Measurements from ENCODE around the gene CDKN2AIP.
"Not testable (repeated sequence)": the region's sequence is repeated elsewhere in the genome, so short reads cannot be mapped to it uniquely, and the experiment has no call there.

CDKN2AIP gene

DNA sequence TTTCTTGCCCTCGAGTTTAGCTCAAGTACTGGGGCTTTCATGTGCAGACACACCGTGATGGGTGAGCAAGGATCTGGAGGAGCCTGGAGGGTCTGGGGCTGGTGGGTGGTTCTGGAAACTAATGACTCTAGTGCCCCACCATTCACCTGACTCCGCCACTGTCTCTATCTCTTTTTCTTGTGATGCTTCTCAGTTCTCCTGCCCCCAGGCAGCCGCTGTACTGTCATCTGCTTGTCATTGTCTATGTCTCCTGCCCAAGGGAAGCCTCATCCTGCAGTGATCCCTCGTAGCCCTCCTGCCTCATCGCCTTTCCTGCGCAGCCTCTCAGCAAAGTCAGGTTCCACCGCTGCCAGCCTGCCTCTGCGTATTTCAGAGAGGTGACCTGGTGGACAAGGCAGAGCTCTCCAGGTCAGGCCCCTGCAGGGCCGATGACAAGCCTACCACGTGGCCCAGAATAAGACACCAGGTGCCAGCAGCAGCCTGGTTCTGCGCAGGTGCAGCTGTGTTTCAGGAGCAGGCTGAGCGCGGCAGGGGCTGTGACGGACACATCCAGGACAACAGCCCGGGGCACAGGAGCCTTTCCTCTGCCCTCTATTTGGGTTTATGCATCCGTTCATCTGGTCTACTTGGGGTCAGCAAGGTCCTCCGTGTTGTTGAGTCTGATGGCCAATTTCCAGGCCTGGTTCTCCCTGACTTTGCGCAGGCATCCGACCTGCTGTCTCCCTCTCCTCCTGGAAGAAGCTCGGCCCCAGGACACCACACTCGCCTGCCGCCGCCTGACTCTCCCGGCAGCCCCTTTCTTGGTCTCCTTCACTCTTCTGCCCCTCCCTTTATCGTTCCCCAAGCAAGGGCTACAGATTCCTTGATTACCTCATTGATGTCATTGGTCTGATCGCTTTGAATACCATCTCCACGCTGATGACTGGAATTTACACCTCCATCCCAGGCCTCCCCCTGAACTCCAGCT, 30.9 kb upstream of the CDKN2AIP start:
- no peak for DNase-seq

DNA sequence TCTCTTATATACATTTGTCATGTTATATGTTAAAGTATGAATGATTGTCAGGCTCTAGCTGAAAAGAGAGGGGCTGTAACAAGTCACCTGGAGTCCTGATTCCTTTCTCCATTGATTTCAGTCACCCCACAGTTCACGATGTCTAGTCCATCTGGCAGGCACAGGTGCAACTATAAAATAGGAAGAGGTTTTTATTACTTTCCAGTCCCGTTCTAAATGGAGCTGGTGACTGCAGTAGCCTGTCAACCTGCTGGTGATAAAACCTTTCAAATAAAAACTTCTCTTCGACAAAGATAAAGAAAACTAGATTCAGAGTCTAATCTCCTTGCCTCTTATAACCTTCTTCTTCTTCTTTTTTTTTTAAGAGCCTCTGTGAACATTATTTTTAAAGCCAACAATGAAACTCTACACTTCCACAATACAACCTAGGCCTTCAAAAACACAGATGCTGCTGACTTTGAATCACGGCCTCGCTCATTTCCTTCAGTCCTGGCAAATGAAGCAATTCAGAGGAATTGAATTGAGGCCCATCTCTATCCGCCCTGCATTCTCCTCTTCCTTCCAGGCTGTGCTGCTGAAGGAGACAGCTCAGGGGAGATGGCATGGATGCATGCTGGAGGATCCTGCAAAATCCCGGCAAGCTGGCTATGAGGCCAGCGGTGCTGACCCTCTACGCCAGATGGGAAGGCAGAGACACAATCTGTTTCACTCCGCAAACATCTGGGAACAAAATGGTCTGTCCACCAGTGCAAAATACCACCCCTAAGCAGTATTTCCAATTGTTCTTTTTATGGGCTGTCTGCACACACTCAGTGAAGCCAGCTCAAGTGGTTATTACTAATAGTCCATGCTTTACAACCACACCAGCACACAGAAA, 27.3 kb upstream of the CDKN2AIP start:
- DNase-seq: no peak

DNA sequence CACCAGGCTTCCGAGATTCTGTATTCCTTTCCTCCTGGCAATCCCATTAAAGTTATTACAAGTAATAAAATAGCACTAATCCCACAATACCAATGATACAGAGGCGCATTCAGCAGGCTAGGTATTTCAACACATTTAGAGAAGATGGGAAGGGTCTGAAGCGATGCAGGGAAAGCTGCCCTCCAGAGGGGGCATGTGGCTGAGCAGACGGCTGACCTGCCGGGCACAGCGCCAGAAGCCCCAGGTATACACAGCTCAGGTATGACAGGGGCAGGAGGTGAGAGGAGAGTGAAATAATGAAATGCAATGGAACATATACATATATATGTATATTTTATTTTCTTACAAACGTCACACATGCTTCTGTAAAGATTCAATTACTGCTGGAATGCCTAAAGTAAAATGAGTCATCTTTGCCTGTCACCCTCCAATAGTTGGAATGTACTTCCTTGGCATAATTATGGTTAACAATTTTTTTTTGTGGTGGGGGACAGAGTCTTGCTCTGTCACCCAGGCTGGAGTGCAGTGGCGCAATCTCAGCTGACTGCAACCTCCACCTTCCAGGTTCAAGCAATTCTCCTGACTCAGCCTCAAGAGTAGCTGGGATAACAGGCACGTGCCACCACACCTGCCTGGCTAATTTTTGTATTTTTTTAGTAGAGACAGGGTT, 21.3 kb upstream of the CDKN2AIP start:
- DNase-seq: no peak

DNA sequence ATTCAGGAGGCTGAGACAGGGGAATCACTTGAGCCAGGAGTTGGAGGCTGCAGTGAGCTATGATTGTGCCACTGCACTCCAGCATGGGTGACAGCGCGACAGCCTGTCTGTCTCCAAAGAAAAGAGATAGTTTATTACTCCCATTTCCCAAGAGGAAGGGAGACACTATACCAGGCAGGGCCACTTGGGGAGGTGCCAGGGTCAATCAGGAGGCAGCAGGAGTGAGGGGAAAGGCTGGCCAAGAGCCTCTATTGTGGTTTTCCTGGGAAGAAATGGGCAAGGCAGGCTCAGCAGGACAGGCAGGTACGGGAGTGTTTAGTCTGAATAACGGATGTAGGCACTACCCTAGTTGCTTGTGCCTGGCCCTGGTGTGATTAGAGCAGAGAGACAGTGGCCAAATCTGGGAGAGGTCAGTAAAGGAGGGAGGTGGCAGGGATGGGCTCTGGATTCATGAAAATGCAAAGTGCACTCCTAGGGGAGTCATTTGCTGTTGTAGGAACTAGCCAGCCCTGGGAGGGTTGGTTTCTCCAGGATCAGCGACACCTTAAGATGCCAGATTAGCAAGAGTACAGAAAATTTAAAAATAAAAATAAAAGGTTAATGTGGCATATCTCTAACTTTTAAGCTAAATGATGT, 20.2 kb upstream of the CDKN2AIP start:
- no peak for DNase-seq

DNA sequence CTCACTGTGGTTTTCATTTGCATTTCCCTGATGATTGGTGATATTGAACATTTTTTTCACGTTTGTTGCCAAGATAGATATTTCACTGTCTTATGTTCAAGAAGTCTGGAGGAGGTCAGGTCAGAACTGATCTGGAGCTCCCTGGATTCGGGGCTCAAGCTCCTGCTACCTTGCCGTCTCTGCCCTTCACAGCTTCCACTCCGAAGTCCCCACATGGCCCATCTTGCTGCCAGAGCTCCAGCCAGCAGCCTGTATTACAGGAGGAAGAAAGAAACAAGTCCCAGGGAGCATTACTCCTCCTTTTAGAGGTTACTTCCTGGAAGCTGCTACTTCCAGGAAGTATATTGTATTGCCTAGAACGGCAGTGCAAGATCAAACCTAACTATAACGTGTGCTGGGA, 17.9 kb upstream of the CDKN2AIP start:
- no peak for DNase-seq

DNA sequence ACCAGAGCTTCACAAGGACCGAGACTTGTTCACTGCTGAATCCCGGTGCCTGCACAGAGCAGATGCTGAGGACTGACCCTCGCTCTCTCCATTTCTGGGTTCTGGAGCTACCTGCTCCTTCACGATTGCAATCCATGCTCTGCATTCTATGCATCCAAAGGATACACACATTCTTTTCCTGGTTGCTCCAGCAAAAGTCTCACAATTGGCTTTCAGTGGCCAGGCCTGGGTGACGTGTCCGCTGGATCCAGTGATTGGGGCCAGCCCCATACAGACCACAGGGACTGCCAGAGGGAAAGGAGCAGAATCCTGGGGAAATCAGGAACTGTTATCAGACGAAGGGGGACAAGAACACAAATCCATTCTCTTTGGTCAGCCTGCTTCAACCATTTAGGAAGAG, 14.9 kb upstream of the CDKN2AIP start:
- no peak for DNase-seq

DNA sequence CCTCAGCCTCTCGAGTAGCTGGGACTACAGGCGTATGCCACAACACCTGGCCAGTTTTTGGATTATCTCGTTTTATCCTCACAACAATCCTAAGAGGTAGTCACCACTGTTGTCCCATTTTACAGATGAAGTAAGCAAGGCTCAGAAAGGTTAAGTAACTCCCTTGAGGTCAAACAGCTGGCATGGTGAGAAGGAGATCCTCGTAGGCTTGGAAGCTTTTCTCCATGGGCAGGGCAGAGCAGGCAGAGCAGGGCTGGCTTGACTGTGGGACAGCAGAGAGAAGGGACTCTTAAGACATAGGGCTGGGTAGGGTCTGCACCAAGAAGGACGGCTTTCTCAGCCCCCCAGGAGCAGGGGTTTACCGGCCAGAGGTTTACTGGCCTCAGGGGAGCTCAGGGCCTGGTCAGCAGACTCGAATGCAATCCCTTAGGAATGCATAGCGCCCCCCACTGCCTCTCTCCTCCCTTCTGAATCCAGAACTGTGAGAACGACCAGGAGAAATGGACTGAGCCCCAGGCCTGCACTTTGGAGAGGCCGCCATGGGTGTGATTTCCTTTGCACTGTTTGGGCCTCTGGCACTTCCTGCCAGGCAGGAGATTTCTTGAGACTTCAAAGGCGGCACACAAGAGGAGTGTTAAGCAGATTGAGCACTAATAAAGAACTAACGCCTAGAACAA, 14.0 kb upstream of the CDKN2AIP start:
- DNase-seq: peak in 1 of 2 experiments; percentile 13

DNA sequence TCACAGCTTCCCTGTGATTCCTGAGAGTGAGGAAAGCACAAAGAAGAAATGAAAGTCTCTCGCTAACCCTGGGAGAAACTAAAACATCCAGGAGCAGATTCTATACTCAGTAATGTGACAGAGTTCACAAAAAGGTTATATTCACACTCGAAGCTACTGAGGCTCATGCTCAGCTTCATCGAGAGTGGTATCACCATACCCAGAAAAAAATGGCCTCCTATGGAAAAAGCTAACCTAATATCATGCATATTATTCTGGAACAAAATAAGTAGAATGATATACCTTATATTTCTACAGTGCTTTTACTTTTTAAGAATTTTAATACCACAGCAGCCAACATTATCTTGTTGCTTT, 13.5 kb upstream of the CDKN2AIP start:
- DNase-seq: no peak

DNA sequence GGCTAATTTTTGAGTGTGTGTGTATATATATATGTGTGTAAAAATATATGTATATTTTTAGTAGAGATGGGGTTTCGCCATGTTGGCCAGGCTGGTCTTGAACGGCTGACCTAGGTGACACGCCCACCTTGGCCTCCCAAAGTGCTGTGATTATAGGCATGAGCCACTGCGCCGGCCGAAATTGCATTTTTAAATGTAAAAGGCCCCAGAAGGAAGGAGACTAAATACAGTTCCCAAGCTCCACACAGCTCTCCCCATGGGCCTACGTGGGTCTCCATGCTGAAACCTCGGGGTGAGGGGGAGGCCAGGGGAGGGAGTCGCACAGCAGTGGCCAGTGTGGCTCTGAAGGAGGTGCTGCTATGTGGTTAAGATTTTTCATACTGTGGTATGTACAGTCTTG, 12.8 kb upstream of the CDKN2AIP start:
- no peak for DNase-seq

DNA sequence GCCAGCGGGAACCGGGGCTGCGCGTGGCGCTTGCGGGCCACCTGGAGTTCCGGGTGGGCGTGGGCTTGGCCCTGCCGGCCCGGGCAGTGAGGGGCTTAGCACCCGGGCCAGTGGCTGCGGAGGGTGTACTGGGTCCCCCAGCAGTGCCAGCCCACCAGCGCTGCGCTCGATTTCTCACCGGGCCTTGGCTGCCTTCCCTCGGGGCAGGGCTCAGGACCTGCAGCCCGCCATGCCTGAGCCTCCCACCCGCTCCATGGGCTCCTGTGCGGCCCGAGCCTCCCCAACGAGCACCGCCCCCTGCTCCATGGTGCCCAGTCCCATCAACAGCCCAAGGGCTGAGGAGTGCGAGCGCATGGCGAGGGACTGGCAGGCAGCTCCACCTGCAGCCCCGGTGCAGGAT, 11.3 kb upstream of the CDKN2AIP start:
- not testable (repeated sequence) for DNase-seq

DNA sequence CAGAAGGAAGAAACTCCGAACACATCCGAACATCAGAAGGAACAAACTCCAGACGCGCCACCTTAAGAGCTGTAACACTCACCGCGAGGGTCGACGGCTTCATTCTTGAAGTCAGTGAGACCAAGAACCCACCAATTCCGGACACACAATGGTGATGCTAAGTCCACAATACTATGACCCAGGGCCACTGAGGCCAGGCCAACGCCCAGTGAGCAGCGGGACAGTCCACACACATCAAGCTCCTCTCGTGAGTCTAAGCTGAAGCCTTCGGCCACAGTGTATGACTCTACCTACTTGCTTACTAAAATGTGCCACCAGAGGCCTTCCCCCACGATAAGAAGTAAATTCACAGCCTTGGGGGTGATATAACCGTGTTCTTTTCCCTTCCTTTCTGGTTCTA, 10.2 kb upstream of the CDKN2AIP start:
- DNase-seq: no peak

DNA sequence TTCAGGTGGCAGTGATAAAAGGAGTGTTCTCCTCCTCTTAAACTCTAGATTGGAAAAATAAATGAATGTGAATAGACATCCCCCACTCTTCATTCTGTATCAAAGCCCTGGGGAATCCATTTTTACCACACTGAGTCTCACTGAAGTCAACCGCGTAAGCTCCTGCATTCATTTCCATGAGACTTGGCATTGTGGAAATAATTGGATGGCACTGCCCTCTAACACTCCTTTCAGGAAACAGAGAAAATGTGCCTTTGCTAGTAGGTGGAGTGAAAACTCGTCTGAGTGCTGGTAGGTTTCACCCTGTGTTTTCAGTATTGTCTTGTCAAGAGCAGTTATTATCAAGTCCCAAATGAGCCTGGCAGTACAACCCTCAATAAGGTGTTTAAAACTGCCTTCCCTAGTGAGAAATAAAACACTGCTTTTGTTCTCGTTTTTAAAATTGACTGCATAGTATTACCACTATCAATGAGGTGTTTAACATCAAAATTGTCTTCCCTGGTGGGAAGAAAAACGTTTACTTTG, 9.7 kb upstream of the CDKN2AIP start:
- no peak for DNase-seq

DNA sequence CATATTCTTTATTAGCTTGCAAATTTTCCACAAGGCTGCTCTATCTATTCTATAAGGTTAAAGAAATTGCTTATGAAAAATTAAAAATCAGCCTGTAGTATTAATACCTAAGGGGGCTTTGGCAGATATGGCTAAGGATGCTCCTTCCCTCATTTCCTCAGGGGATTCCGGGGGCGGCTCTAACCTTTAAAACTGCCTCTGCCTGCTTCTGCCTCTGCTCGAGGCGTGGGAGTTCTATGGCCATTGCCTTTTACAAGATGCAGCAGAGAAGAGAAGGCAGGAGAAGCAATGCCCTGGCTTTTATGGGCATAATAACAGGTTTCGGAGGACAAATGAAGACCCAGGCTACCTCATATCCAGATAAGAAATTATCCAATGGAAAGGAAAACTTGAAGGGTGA, 8.6 kb upstream of the CDKN2AIP start:
- DNase-seq: no peak

DNA sequence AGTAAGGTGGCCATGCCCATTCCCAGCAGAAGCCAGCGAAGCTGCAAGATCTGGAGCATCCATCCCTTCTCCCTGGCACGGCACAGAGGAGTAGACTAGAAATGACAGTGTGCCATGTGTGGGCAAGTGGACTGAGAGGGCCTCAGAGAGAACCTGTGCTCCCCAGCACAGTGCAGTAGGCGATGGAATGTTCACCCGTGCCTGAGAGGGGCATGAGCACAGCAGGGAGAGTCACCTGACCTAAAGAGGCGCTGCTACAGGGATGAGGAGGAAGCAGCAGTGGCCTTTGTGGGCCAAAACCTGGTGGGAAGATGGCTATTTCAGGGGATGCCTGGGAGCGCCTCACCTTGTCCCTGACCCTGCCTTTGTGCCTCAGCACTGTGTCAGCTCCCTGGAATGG, 8.0 kb upstream of the CDKN2AIP start:
- DNase-seq: no peak

DNA sequence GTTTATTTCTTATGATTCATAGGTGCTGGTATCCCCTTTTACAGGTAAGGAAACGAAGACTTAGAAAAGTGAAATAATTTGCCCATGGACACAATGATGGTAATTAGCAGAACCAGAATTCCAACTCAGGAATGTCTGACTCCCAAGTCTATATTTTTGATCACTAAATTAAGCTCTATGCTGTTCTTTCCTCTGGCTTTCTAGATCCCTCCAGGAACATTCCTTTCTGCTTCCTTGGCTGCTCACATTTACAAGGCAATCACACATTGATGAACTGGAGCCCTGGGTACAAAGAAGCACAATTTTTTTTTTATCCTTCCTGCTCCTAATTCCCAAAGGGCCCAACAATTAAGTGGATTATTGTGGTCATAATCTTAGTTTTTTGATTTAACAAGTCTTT, 7.0 kb upstream of the CDKN2AIP start:
- no peak for DNase-seq

DNA sequence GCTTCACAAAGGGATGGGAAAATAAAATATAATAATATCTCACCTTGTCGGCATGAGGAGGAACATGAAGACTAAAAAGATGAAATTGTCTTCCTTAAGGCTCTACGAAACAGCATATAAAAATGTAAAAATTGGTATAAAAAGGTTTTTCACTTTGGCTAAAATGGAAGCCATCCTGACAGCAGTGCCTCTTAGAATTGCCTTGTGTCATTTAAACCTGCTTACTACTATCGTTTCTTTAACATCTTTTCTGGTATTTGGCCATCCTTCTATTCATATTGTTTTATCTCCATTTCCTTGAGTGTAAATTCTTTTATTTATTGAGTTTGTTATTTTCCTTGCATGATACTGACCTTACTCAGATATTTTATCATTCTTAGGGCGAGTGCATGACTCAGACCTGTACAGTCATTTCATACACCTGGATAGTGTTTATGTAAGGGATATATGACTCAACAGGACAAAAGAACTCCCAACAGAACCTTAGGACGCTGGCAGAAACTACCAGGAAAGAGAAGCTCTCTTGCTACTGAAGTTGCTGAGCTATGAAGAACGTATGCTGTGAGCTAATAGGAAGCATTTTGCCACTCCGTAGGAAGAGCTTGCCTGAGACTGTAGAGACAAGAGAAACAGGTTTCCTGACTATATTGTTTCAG, 5.8 kb upstream of the CDKN2AIP start:
- DNase-seq: no peak

DNA sequence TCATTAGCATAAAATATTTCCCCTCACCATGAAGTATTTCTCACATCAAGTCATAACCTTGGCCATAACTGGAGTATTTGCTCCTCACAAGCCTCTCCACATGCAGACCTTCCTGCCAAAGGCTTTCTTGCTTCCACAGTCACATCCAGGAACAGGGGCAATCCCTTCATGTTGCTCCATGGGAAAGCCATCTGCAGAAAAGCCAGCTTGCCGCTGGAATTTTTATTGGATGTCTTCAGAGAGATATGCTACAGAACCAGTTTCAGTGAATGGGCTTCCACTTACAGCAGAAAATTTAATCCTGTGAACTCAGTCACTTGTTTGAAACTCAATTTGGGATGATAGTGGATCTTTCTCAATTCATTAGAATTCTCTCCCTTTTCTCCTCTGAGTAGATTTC, 3.2 kb upstream of the CDKN2AIP start:
- no peak for DNase-seq

DNA sequence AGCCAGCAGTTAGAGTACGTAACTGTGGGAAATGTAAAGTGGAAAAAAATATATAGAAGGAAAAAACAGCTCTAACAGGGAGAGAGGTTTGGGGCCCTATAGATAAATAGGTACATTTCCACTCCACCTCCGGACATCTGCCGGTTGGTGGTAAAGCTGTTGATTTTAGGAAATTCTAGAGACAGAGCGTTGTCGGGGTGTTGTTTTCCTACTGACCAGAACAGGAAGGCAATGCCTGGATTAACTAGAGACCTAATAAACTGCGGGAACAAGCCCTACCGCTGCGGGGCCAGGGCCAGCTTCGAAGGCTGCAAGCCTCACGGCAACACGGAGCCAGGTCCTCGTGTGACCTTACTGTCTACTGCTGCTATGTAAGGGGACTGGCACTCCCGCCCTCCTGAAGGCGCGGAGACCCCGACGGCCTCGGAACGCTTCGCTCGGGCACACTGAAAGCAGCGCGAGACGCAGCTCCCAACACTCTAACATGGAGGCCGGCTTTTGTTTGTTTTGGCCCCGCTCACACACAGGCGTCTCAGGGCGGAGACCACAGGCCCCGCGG, 702 bp upstream of the CDKN2AIP start:
- DNase-seq: peak; percentile 25 to 36

DNA sequence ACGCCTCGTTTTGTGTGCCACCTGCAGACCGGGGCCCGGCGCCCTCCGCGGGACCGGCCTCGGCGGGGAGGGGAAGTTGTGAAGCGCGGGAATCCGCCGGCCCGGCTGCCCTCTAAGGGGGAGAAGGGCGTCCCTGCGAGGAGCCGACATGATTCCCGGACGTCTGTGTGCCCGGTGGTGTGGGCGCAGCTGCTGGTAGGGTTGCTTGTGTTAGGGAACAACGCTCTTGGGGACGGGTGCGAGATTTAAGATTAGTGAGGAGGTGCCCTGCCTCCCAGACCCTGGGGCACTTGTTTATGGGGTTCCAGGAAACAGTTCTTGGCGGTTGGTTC, 627 bp downstream of the CDKN2AIP start:
- DNase-seq: no peak

DNA sequence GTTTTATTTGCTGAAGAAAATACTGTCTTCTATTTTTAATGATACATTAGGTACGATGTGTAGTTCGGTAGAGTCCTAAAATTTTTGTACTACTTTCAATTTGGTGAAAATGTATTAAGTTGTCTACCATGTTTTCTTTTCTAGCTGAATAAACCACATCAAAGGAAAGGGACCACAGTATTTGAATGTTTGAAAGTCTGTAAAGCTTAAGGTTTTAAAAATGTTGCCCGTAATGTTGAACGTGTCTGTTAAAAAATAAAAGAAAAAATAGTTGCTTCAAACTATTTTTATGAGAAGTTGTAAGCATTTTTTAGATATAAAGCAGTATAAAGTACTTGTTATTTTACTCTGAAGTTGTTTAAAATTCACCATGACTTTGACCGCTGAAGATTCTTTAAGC, 3.2 kb downstream of the CDKN2AIP start:
- no peak for DNase-seq

DNA sequence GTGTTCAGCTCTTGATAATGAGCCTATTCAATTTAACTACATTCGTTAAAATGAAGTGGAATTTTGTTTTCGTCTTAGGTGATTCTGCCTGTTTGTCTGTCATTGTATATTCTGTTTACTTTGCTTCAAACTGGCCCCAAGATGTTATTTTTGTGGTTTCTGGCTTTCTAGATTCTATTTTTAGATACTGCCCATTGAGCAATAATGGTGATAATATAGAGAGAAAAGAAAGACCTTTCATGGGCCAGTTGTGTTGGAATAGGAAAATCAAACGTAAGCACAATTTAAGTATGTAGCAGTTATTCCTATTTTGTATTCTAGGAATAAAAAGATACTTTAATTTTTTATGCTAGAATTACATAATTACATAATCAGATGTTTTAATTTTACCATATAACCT, 4.0 kb downstream of the CDKN2AIP start:
- no peak for DNase-seq

All from stimulated activated CD4-positive, alpha-beta T cell treated with anti-CD3 and anti-CD28 coated beads, Interleukin-4, amount 100 ng/mL, for 4 hours (primary cell).